Astrocyte (in vitro differentiated cells and primary cell): ENCODE measurements around the gene CDH13. TPM values are rescaled to one million over a fixed set of nuclear protein-coding genes. Genes with fewer than 3 reads are reported as not detected.

Experiments
- DNase-seq: peaks from one replicate; pipeline ENCODE4 v3.0.0-alpha.2; 2010; ENCODE audit warnings: low read depth
- FAIRE-seq: peaks from 2 replicates; lab custom pipeline; 2011; peaks lifted over from hg19 to GRCh38; lab: Jason Lieb, UNC
- H2AFZ ChIP-seq: 2 replicates; pipeline ENCODE4 v1.6.0; 2012; ENCODE audit warnings: low read depth, low read length, inconsistent platforms
- H3K27ac ChIP-seq: 2 replicates; pipeline ENCODE4 v1.5.1; 2011; ENCODE audit warnings: low read depth, low read length, inconsistent platforms
- H3K27me3 ChIP-seq: 2 replicates; pipeline ENCODE4 v1.6.0; 2011; ENCODE audit warnings: low read length, inconsistent platforms; ENCODE audit not compliant: insufficient read depth
- H3K36me3 ChIP-seq: 2 replicates; pipeline ENCODE4 v1.5.1; 2011; ENCODE audit warnings: low read length, inconsistent platforms; ENCODE audit not compliant: insufficient read depth
- H3K4me1 ChIP-seq: 2 replicates; pipeline ENCODE4 v1.5.1; 2011; ENCODE audit warnings: low read length, inconsistent platforms; ENCODE audit not compliant: insufficient read depth
- H3K4me2 ChIP-seq: 2 replicates; pipeline ENCODE4 v1.6.0; 2012; ENCODE audit warnings: low read length, inconsistent platforms
- H3K4me3 ChIP-seq: 2 replicates; pipeline ENCODE4 v1.5.1; 2011; ENCODE audit warnings: low read depth, mild to moderate bottlenecking, low read length, inconsistent platforms; ENCODE audit not compliant: insufficient read depth
- H3K79me2 ChIP-seq: 2 replicates; pipeline ENCODE4 v1.6.0; 2012; ENCODE audit warnings: mild to moderate bottlenecking, low read length, inconsistent platforms; ENCODE audit not compliant: insufficient read depth
- H3K9ac ChIP-seq: 2 replicates; pipeline ENCODE4 v1.6.0; 2012; ENCODE audit warnings: mild to moderate bottlenecking, low read length, inconsistent platforms
- H3K9me3 ChIP-seq: 2 replicates; pipeline ENCODE4 v1.5.1; 2012; ENCODE audit warnings: low read depth, mild to moderate bottlenecking, low read length, inconsistent platforms; ENCODE audit not compliant: insufficient read depth
- H4K20me1 ChIP-seq: 2 replicates; pipeline ENCODE4 v1.6.0; 2012; ENCODE audit warnings: low read length, inconsistent platforms; ENCODE audit not compliant: insufficient read depth
- H3K27ac Mint-ChIP-seq: one replicate; pipeline ENCODE4 v1.8.0; 2021; ENCODE audit warnings: mild to moderate bottlenecking, mixed read lengths; ENCODE audit not compliant: unreplicated experiment
- H3K27me3 Mint-ChIP-seq: one replicate; pipeline ENCODE4 v1.8.0; 2021; ENCODE audit warnings: low read depth, mixed read lengths; ENCODE audit not compliant: unreplicated experiment
- H3K36me3 Mint-ChIP-seq: one replicate; pipeline ENCODE4 v1.8.0; 2021; ENCODE audit warnings: low read depth, mixed read lengths; ENCODE audit not compliant: unreplicated experiment
- H3K4me1 Mint-ChIP-seq: one replicate; pipeline ENCODE4 v1.8.0; 2021; ENCODE audit warnings: low read depth, mixed read lengths; ENCODE audit not compliant: unreplicated experiment
- H3K4me3 Mint-ChIP-seq: one replicate; pipeline ENCODE4 v1.8.0; 2021; ENCODE audit warnings: mild to moderate bottlenecking, moderate library complexity, mixed read lengths; ENCODE audit not compliant: unreplicated experiment
- H3K9me3 Mint-ChIP-seq: one replicate; pipeline ENCODE4 v1.8.0; 2021; ENCODE audit warnings: mild to moderate bottlenecking, mixed read lengths; ENCODE audit not compliant: unreplicated experiment
- CTCF ChIP-seq: IDR thresholded peaks from 2 replicates; pipeline ENCODE4 v1.5.1; 2011; ENCODE audit warnings: low read depth, mild to moderate bottlenecking, inconsistent platforms, low read length, moderate library complexity; ENCODE audit not compliant: insufficient read depth
- EZH2 ChIP-seq: IDR thresholded peaks from 2 replicates; pipeline ENCODE4 v1.6.1; 2012; ENCODE audit warnings: mild to moderate bottlenecking, low read length, inconsistent platforms; ENCODE audit not compliant: insufficient read depth
- total RNA-seq: library from RNA; stranded (reverse); gene quantifications from 2 replicates; pipeline ENCODE4 v1.2.1, GENCODE V29; 2021

The CDH13 gene
- total RNA-seq, 1 donor from 2014 or later, result 41.7 TPM

GRCh38 chr16:82833378-82833993 is 206.7 kb downstream of the CDH13 start:
- FAIRE-seq (no peak), DNase-seq (no peak)
- Mint-ChIP-seq H3K36me3 (no peaks in the 10 kb centered on the region), H3K27ac (no peak overlapping the region), H3K27me3 (peaks cover 2% of the 10 kb centered on the region), H3K4me1 (no peaks in the 10 kb centered on the region), H3K4me3 (no peak overlapping the region), H3K9me3 (no peaks in the 10 kb centered on the region)
- no peak overlapping the region for H3K4me3 ChIP-seq
- no peaks in the 10 kb centered on the region for H3K27me3 ChIP-seq
- H3K36me3 ChIP-seq, result no peaks in the 10 kb centered on the region
- H3K9me3 ChIP-seq, result no peaks in the 10 kb centered on the region
- H3K79me2 ChIP-seq, result peaks cover 2% of the 10 kb centered on the region
- TF ChIP-seq CTCF (no peak), EZH2 (no peak)
- peaks cover 9% of the 10 kb centered on the region for H4K20me1 ChIP-seq
- H2AFZ ChIP-seq, result no peak overlapping the region
- H3K4me1 ChIP-seq, result peaks cover 16% of the 10 kb centered on the region
- H3K9ac ChIP-seq, result peak overlapping the region; percentile 6
- peak overlapping the region; percentile 49 for H3K27ac ChIP-seq
- H3K4me2 ChIP-seq, result peak overlapping the region; percentile 38

- peaks cover 2% of the 10 kb centered on the region for H3K79me2 ChIP-seq
- TF ChIP-seq EZH2, result no peak
- TF ChIP-seq CTCF, result no peak
- no peak overlapping the region for H3K27ac ChIP-seq
- H3K4me3 Mint-ChIP-seq, result no peak overlapping the region
- H2AFZ ChIP-seq, result no peak overlapping the region
- H3K9me3 Mint-ChIP-seq, result no peaks in the 10 kb centered on the region
- H3K27ac Mint-ChIP-seq, result no peak overlapping the region
- H3K9ac ChIP-seq, result no peak overlapping the region
- H3K36me3 Mint-ChIP-seq, result no peaks in the 10 kb centered on the region
- peaks cover 9% of the 10 kb centered on the region for H4K20me1 ChIP-seq
- peaks cover 2% of the 10 kb centered on the region for H3K27me3 Mint-ChIP-seq
- no peak overlapping the region for H3K4me2 ChIP-seq
- H3K4me1 ChIP-seq, result peaks cover 16% of the 10 kb centered on the region
- H3K36me3 ChIP-seq, result no peaks in the 10 kb centered on the region
- H3K4me1 Mint-ChIP-seq, result no peaks in the 10 kb centered on the region
- no peak for FAIRE-seq
- peak; percentile 36 for DNase-seq
- H3K9me3 ChIP-seq, result no peaks in the 10 kb centered on the region
- no peak overlapping the region for H3K4me3 ChIP-seq
- H3K27me3 ChIP-seq, result no peaks in the 10 kb centered on the region
These were observed 207.5 kb downstream of the CDH13 start for GRCh38 chr16:82834151-82834815.
